K562 (cell line): ENCODE data around the gene ZNF641. TPM values are rescaled to one million over a fixed set of nuclear protein-coding genes. Genes with fewer than 3 reads are reported as not detected.

Experiments used
- polyA plus RNA-seq, 8 experiments: library from polyadenylated mRNA; depleted of rRNA in 4 of 8; stranded (reverse) in 5 of 8; unstranded in 3 of 8; fragments of >200 nt; fragmentation: Nextera tagmentation in 2 of 8; fragmentation: Illumina TruSeq in 1 of 8; extraction: Ambion mirVana in 2 of 8; extraction: Trizol in 1 of 8; gene quantifications; 2 replicates each; pipeline versions ENCODE4 v1.2.1 to v1.2.3, GENCODE V29; 2011 to 2014; ENCODE audit warnings: inconsistent platforms in 1 of 8, missing spikeins in 1 of 8
- small RNA-seq: library from RNA; depleted of rRNA; stranded (forward); fragments of <200 nt; gene quantifications from one replicate; pipeline ENCODE3, GENCODE V24; 2014
- total RNA-seq, 7 experiments: library from RNA; depleted of rRNA in 6 of 7; stranded (reverse); fragments of >200 nt in 6 of 7; fragmentation: Illumina TruSeq in 2 of 7; extraction: Trizol in 2 of 7; gene quantifications; 2 replicates each; pipeline versions ENCODE4 v1.2.1 to v1.2.3, GENCODE V29; 2011 to 2021; ENCODE audit warnings: low replicate concordance in 1 of 7

Gene ZNF641
- total and polyA plus RNA-seq, 9 of the 15 experiments (the other 6 are each of a cell fraction or from before 2014, with no cell fraction given), result 2.5 to 15.6 (median 9.2) TPM

Small RNA genes lying within 50 kb of the gene (small RNA-seq; reads per million reads assigned to genes)
- gene AC024257.2, result not detected

Other genes with a start within 250 kb of the ZNF641 start
Only the 7 nearest of the 9 such genes appear.
- gene ASB8, start 193.4 kb downstream of the ZNF641 start, total RNA-seq (2014; rRNA removed), result 13.3 and 24.2 TPM in 2 replicates
- 19.6 and 30.6 TPM in 2 replicates for gene ASB8, start 193.4 kb downstream of the ZNF641 start, total RNA-seq (2014; rRNA removed; fragmentation: Illumina TruSeq; extraction: Trizol)
- gene ASB8, start 193.4 kb downstream of the ZNF641 start, total RNA-seq (2015; rRNA removed; fragmentation: Illumina TruSeq; extraction: Trizol), result 18.9 and 21.2 TPM in 2 replicates
- 18.6 and 21.6 TPM in 2 replicates for gene ASB8, start 193.4 kb downstream of the ZNF641 start, total RNA-seq (2021)
- 25.1 and 26.2 TPM in 2 replicates for gene ASB8, start 193.4 kb downstream of the ZNF641 start, polyA plus RNA-seq (2011; rRNA removed)
- 19.8 and 21.0 TPM in 2 replicates for gene ASB8, start 193.4 kb downstream of the ZNF641 start, polyA plus RNA-seq (2014; fragmentation: Illumina TruSeq; extraction: Trizol)
- gene ASB8, start 193.4 kb downstream of the ZNF641 start, polyA plus RNA-seq (2014; fragmentation: Nextera tagmentation; extraction: Ambion mirVana), result 10 to 100 TPM; 20.0 to 29.0 TPM
- 15.8 and 24.4 TPM in 2 replicates for gene ASB8, start 193.4 kb downstream of the ZNF641 start, polyA plus RNA-seq (2014; rRNA removed)
- 0.04 TPM in 1 of 2 replicates, not detected in the other for gene CCDC184, start 167.3 kb downstream of the ZNF641 start, total RNA-seq (2014; rRNA removed)
- not detected in 2 replicates for gene CCDC184, start 167.3 kb downstream of the ZNF641 start, total RNA-seq (2014; rRNA removed; fragmentation: Illumina TruSeq; extraction: Trizol)
- gene CCDC184, start 167.3 kb downstream of the ZNF641 start, total RNA-seq (2015; rRNA removed; fragmentation: Illumina TruSeq; extraction: Trizol), result not detected in 2 replicates
- 0.09 and 0.18 TPM in 2 replicates for gene CCDC184, start 167.3 kb downstream of the ZNF641 start, total RNA-seq (2021)
- not detected in 2 replicates for gene CCDC184, start 167.3 kb downstream of the ZNF641 start, polyA plus RNA-seq (2011; rRNA removed)
- not detected in 2 replicates for gene CCDC184, start 167.3 kb downstream of the ZNF641 start, polyA plus RNA-seq (2014; fragmentation: Illumina TruSeq; extraction: Trizol)
- gene CCDC184, start 167.3 kb downstream of the ZNF641 start, polyA plus RNA-seq (2014; fragmentation: Nextera tagmentation; extraction: Ambion mirVana), result not detected
- not detected in 2 replicates for gene CCDC184, start 167.3 kb downstream of the ZNF641 start, polyA plus RNA-seq (2014; rRNA removed)
- gene OR10AD1, start 147.6 kb downstream of the ZNF641 start, total RNA-seq (2014; rRNA removed), result not detected in 2 replicates
- not detected in 2 replicates for gene OR10AD1, start 147.6 kb downstream of the ZNF641 start, total RNA-seq (2014; rRNA removed; fragmentation: Illumina TruSeq; extraction: Trizol)
- not detected in 2 replicates for gene OR10AD1, start 147.6 kb downstream of the ZNF641 start, total RNA-seq (2015; rRNA removed; fragmentation: Illumina TruSeq; extraction: Trizol)
- gene OR10AD1, start 147.6 kb downstream of the ZNF641 start, total RNA-seq (2021), result not detected in 2 replicates
- gene OR10AD1, start 147.6 kb downstream of the ZNF641 start, polyA plus RNA-seq (2011; rRNA removed), result not detected in 2 replicates
- not detected in 2 replicates for gene OR10AD1, start 147.6 kb downstream of the ZNF641 start, polyA plus RNA-seq (2014; fragmentation: Illumina TruSeq; extraction: Trizol)
- gene OR10AD1, start 147.6 kb downstream of the ZNF641 start, polyA plus RNA-seq (2014; fragmentation: Nextera tagmentation; extraction: Ambion mirVana), result not detected
- not detected in 2 replicates for gene OR10AD1, start 147.6 kb downstream of the ZNF641 start, polyA plus RNA-seq (2014; rRNA removed)
- not detected in 2 replicates for gene ANP32D, start 121.6 kb upstream of the ZNF641 start, total RNA-seq (2014; rRNA removed)
- not detected in 2 replicates for gene ANP32D, start 121.6 kb upstream of the ZNF641 start, total RNA-seq (2014; rRNA removed; fragmentation: Illumina TruSeq; extraction: Trizol)
- not detected in 2 replicates for gene ANP32D, start 121.6 kb upstream of the ZNF641 start, total RNA-seq (2015; rRNA removed; fragmentation: Illumina TruSeq; extraction: Trizol)
- gene ANP32D, start 121.6 kb upstream of the ZNF641 start, total RNA-seq (2021), result not detected in 2 replicates
- not detected in 2 replicates for gene ANP32D, start 121.6 kb upstream of the ZNF641 start, polyA plus RNA-seq (2011; rRNA removed)
- gene ANP32D, start 121.6 kb upstream of the ZNF641 start, polyA plus RNA-seq (2014; fragmentation: Illumina TruSeq; extraction: Trizol), result not detected in 2 replicates
- gene ANP32D, start 121.6 kb upstream of the ZNF641 start, polyA plus RNA-seq (2014; fragmentation: Nextera tagmentation; extraction: Ambion mirVana), result not detected
- not detected in 2 replicates for gene ANP32D, start 121.6 kb upstream of the ZNF641 start, polyA plus RNA-seq (2014; rRNA removed)
- not detected in 2 replicates for gene C12orf54, start 131.6 kb upstream of the ZNF641 start, total RNA-seq (2014; rRNA removed)
- not detected in 2 replicates for gene C12orf54, start 131.6 kb upstream of the ZNF641 start, total RNA-seq (2014; rRNA removed; fragmentation: Illumina TruSeq; extraction: Trizol)
- not detected in 2 replicates for gene C12orf54, start 131.6 kb upstream of the ZNF641 start, total RNA-seq (2015; rRNA removed; fragmentation: Illumina TruSeq; extraction: Trizol)
- gene C12orf54, start 131.6 kb upstream of the ZNF641 start, total RNA-seq (2021), result not detected in 2 replicates
- not detected in 2 replicates for gene C12orf54, start 131.6 kb upstream of the ZNF641 start, polyA plus RNA-seq (2011; rRNA removed)
- not detected in 2 replicates for gene C12orf54, start 131.6 kb upstream of the ZNF641 start, polyA plus RNA-seq (2014; fragmentation: Illumina TruSeq; extraction: Trizol)
- not detected for gene C12orf54, start 131.6 kb upstream of the ZNF641 start, polyA plus RNA-seq (2014; fragmentation: Nextera tagmentation; extraction: Ambion mirVana)
- not detected in 2 replicates for gene C12orf54, start 131.6 kb upstream of the ZNF641 start, polyA plus RNA-seq (2014; rRNA removed)
- not detected in 2 replicates for gene OR8S1, start 174.7 kb upstream of the ZNF641 start, total RNA-seq (2014; rRNA removed)
- not detected in 2 replicates for gene OR8S1, start 174.7 kb upstream of the ZNF641 start, total RNA-seq (2014; rRNA removed; fragmentation: Illumina TruSeq; extraction: Trizol)
- gene OR8S1, start 174.7 kb upstream of the ZNF641 start, total RNA-seq (2015; rRNA removed; fragmentation: Illumina TruSeq; extraction: Trizol), result not detected in 2 replicates
- not detected in 2 replicates for gene OR8S1, start 174.7 kb upstream of the ZNF641 start, total RNA-seq (2021)
- gene OR8S1, start 174.7 kb upstream of the ZNF641 start, polyA plus RNA-seq (2011; rRNA removed), result not detected in 2 replicates
- not detected in 2 replicates for gene OR8S1, start 174.7 kb upstream of the ZNF641 start, polyA plus RNA-seq (2014; fragmentation: Illumina TruSeq; extraction: Trizol)
- gene OR8S1, start 174.7 kb upstream of the ZNF641 start, polyA plus RNA-seq (2014; fragmentation: Nextera tagmentation; extraction: Ambion mirVana), result not detected
- gene OR8S1, start 174.7 kb upstream of the ZNF641 start, polyA plus RNA-seq (2014; rRNA removed), result not detected in 2 replicates
- gene LALBA, start 219.1 kb upstream of the ZNF641 start, total RNA-seq (2014; rRNA removed), result not detected in 2 replicates
- not detected in 2 replicates for gene LALBA, start 219.1 kb upstream of the ZNF641 start, total RNA-seq (2014; rRNA removed; fragmentation: Illumina TruSeq; extraction: Trizol)
- not detected in 2 replicates for gene LALBA, start 219.1 kb upstream of the ZNF641 start, total RNA-seq (2015; rRNA removed; fragmentation: Illumina TruSeq; extraction: Trizol)
- not detected in 2 replicates for gene LALBA, start 219.1 kb upstream of the ZNF641 start, total RNA-seq (2021)
- gene LALBA, start 219.1 kb upstream of the ZNF641 start, polyA plus RNA-seq (2011; rRNA removed), result not detected in 2 replicates
- gene LALBA, start 219.1 kb upstream of the ZNF641 start, polyA plus RNA-seq (2014; fragmentation: Illumina TruSeq; extraction: Trizol), result 0.21 TPM in 1 of 2 replicates, not detected in the other
- not detected for gene LALBA, start 219.1 kb upstream of the ZNF641 start, polyA plus RNA-seq (2014; fragmentation: Nextera tagmentation; extraction: Ambion mirVana)
- not detected in 2 replicates for gene LALBA, start 219.1 kb upstream of the ZNF641 start, polyA plus RNA-seq (2014; rRNA removed)